ENCODE data around the gene LPIN1. TPM values are rescaled to one million over a fixed set of nuclear protein-coding genes. Genes with fewer than 3 reads are reported as not detected.

Gene LPIN1
- total RNA-seq = 94.9 TPM
- 10 to 100 TPM; 20.3 to 27.0 (median 24.4) TPM for polyA plus RNA-seq

DNA sequence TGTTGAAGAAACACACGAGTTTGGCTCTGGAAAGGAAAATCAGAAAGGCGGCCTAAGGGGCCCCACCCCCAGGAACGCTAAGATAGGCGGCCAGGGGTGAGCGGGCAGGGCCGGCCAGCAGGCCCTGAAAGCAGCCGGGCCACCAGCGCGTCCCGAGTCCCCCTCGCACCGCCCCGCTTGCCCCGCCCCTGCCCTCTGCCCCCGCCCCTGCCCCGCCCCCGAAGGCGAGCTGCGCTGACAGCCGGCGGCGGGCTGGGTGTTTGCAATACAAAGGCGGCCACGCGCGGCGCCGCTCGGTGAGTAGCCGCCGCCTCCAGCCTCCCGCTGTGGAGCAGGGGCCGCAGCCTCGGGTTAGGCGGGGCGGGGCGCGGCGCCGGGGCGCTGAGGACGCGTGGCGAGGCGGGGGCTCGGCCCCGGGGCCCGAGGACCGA is at the start of gene LPIN1:
Gene LPIN1 (plus strand): TSS at position 257 of the 431 bp plus-strand sequence. CDS start 18,910 bp downstream, outside the sequence.
- DNase-seq (peak; percentile 84 to 87 (median 87)), ATAC-seq (ENCODE audit: low read depth in 2 of 2) (peak; percentile 76 to 78)
- Histone ChIP-seq H3K9me3 (ENCODE audit: control insufficient read depth in 2 of 2, low read length in 2 of 2) (no peaks in the 10 kb centered on the region), H3K4me1 (ENCODE audit: control insufficient read depth, insufficient read depth, low read length, poor library complexity, severe bottlenecking) (peaks cover 81% of the 10 kb centered on the region), H3K27ac (ENCODE audit: insufficient read depth, low read length, poor library complexity, severe bottlenecking) (peak within 1 kb of the TSS; percentile 88), H3K27me3 (ENCODE audit: control insufficient read depth, insufficient read depth, low read length) (no peaks in the 10 kb centered on the region), H3K4me3 (ENCODE audit: low read depth, low read length) (peak within 1 kb of the TSS; percentile 97), H3K36me3 (ENCODE audit: control insufficient read depth, insufficient read depth, low read length) (no peaks in the 10 kb centered on the region)
- peaks cover 0 to 1% (median 0%) of the 10 kb centered on the region in 7 donors for H3K9me3 Mint-ChIP-seq
- H3K4me3 Mint-ChIP-seq = peak within 1 kb of the TSS; percentile 87 to 97 (median 92)
- peaks cover 13 to 78% (median 49%) of the 10 kb centered on the region in 4 donors for H3K4me1 Mint-ChIP-seq
- peak within 1 kb of the TSS; percentile 95 to 99 (median 96) for H3K27ac Mint-ChIP-seq
- no peaks in the 10 kb centered on the region for H3K36me3 Mint-ChIP-seq
- no peaks in the 10 kb centered on the region for H3K27me3 Mint-ChIP-seq

DNA sequence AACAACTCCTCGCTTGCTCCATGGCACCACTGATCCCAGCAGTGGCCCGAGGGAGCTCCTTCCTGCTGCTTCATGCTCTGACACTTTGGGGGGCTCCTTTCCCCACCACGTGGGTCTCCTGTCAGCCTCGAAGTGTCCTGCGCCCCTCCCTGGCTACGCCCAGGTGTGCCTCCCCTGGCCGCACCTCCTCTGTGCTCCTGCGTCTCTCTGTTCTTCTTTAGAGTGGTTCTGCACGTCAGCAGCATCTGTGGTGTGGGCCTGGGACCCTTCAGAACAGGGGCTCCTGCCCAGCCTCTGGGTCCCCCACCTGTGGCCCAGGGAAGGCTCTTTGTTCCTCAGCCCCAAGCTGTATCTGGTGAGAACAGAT is 49.7 kb upstream of the LPIN1 start:
- H3K4me3 ChIP-seq (ENCODE audit: low read depth, low read length) = no peak overlapping the region
- H3K9me3 ChIP-seq (ENCODE audit: control insufficient read depth in 2 of 2, low read length in 2 of 2) = no peaks in the 10 kb centered on the region
- Mint-ChIP-seq H3K27ac (no peak overlapping the region), H3K4me1 (peaks cover 0 to 6% (median 1%) of the 10 kb centered on the region in 4 donors), H3K9me3 (no peaks in the 10 kb centered on the region), H3K4me3 (no peak overlapping the region), H3K27me3 (peaks cover 13% of the 10 kb centered on the region), H3K36me3 (no peaks in the 10 kb centered on the region)
- no peaks in the 10 kb centered on the region for H3K27me3 ChIP-seq (ENCODE audit: control insufficient read depth, insufficient read depth, low read length)
- no peak for DNase-seq
- no peaks in the 10 kb centered on the region for H3K4me1 ChIP-seq (ENCODE audit: control insufficient read depth, insufficient read depth, low read length, poor library complexity, severe bottlenecking)
- no peaks in the 10 kb centered on the region for H3K36me3 ChIP-seq (ENCODE audit: control insufficient read depth, insufficient read depth, low read length)
- no peak for ATAC-seq (ENCODE audit: low read depth in 2 of 2)
- no peak overlapping the region for H3K27ac ChIP-seq (ENCODE audit: insufficient read depth, low read length, poor library complexity, severe bottlenecking)

DNA sequence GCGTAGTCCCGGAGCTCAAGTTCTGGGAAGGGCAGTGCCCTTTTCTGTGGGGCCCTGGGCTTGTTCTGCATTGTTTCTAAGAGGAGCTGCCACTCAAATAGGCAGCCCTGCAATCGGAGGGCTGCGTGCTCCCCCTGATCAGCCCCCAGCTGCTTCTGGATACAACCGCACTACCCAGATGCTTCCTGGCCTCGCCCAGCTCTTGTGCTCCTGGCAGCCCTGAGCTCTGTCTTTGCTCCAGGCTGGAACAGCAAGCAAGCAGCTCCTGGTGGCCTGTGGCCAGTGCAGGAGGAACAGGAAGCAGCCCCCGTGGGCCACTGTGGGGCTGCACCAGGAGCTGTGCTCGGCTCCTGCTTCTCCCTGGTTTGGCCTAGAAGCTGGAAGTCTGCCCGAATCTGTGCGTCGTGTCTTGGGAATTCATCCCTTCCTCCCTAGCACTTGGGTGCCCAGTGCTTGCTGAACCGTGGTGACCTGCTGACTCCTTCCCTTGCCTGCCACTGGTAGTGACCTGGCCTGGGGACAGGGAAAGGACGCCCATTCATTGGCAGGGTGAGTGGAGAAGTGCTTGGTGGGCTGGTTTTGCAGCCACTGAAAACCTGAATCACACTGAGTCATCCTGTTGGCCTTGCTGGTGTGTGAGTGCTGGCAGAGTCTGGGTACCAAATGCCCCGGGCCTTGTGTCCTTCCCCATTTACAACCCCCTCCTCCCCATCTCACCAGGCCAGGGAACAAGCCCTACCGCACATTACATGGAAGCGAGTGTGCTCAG is 49.1 kb upstream of the LPIN1 start:
- H3K4me1 ChIP-seq (ENCODE audit: control insufficient read depth, insufficient read depth, low read length, poor library complexity, severe bottlenecking) = no peaks in the 10 kb centered on the region

GRCh38 chr2:11698009-11698922 is 48.2 kb upstream of the LPIN1 start:
- Mint-ChIP-seq H3K27me3 (peaks cover 13% of the 10 kb centered on the region), H3K4me1 (peaks cover 0 to 6% (median 0%) of the 10 kb centered on the region in 4 donors), H3K36me3 (no peaks in the 10 kb centered on the region), H3K4me3 (no peak overlapping the region), H3K9me3 (no peaks in the 10 kb centered on the region), H3K27ac (peak overlapping the region in 1 of 3 donors; percentile 45)
- no peak overlapping the region for H3K4me3 ChIP-seq (ENCODE audit: low read depth, low read length)
- H3K27ac ChIP-seq (ENCODE audit: insufficient read depth, low read length, poor library complexity, severe bottlenecking) = no peak overlapping the region
- DNase-seq (no peak), ATAC-seq (ENCODE audit: low read depth in 2 of 2) (no peak)
- H3K27me3 ChIP-seq (ENCODE audit: control insufficient read depth, insufficient read depth, low read length) = no peaks in the 10 kb centered on the region
- no peaks in the 10 kb centered on the region for H3K4me1 ChIP-seq (ENCODE audit: control insufficient read depth, insufficient read depth, low read length, poor library complexity, severe bottlenecking)
- no peaks in the 10 kb centered on the region for H3K9me3 ChIP-seq (ENCODE audit: control insufficient read depth in 2 of 2, low read length in 2 of 2)
- H3K36me3 ChIP-seq (ENCODE audit: control insufficient read depth, insufficient read depth, low read length) = no peaks in the 10 kb centered on the region

More for the DNA sequence above, 49.1 kb upstream of the LPIN1 start:
- Histone ChIP-seq H3K4me3 (ENCODE audit: low read depth, low read length) (no peak overlapping the region), H3K36me3 (ENCODE audit: control insufficient read depth, insufficient read depth, low read length) (no peaks in the 10 kb centered on the region), H3K27me3 (ENCODE audit: control insufficient read depth, insufficient read depth, low read length) (no peaks in the 10 kb centered on the region), H3K9me3 (ENCODE audit: control insufficient read depth in 2 of 2, low read length in 2 of 2) (no peaks in the 10 kb centered on the region), H3K27ac (ENCODE audit: insufficient read depth, low read length, poor library complexity, severe bottlenecking) (no peak overlapping the region)
- ATAC-seq (ENCODE audit: low read depth in 2 of 2) (peak in 1 of 2 donors; percentile 13), DNase-seq (no peak)
- Mint-ChIP-seq H3K4me1 (peaks cover 0 to 6% (median 1%) of the 10 kb centered on the region in 4 donors), H3K4me3 (no peak overlapping the region), H3K36me3 (no peaks in the 10 kb centered on the region), H3K27me3 (peaks cover 13% of the 10 kb centered on the region), H3K27ac (no peak overlapping the region), H3K9me3 (no peaks in the 10 kb centered on the region)

DNA sequence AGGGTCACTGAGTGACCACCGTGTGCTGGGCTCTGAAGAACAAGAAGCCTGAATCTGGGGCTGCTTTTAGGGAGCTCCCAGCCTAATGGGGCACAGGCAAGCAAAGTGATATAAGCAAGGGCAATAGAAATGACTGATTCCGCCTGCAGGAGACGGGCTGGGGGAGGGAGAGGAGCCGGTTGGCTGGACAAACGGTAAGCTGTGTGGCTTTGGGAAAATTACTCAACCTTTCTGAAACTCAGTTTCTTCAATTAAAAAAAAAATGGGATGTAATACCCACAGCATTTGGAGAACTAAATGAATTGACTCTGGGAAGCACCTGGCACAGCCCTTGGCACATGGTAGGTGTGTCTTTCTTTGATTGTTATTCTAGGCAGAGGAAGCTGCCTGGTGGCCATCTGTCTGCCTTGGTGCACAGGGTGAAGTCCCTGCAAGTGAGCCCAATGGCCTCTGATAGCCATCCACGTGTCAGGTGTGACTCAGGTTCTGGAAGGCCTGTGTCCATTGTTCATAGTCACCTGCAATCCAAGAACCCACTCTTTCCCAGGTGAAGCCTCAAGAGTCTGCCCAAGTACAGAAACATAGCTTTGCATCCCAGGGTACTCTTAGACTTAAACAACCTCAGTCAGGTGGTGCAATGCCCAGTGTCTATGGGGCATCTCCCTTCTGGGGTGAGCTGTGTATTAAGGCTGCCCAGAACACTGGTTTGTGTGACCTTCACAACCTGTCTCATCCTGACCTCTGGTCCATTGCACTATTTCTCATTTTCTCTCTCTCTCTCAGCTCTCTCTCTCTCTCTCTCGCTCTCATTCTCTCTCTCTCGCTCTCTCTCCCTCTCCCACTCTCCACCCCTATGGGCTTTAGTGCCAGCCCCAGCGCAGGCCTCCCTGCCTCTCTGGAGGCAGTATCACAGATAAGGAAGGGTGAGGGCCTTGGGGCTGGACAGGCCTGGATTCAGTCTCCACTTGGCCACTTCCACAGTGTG is 46.5 kb upstream of the LPIN1 start:
- peaks cover 0 to 4% (median 0%) of the 10 kb centered on the region in 4 donors for H3K4me1 Mint-ChIP-seq
- H3K36me3 Mint-ChIP-seq = no peaks in the 10 kb centered on the region
- Histone ChIP-seq H3K36me3 (ENCODE audit: control insufficient read depth, insufficient read depth, low read length) (no peaks in the 10 kb centered on the region), H3K27me3 (ENCODE audit: control insufficient read depth, insufficient read depth, low read length) (no peaks in the 10 kb centered on the region), H3K27ac (ENCODE audit: insufficient read depth, low read length, poor library complexity, severe bottlenecking) (no peak overlapping the region), H3K4me1 (ENCODE audit: control insufficient read depth, insufficient read depth, low read length, poor library complexity, severe bottlenecking) (no peaks in the 10 kb centered on the region), H3K9me3 (ENCODE audit: control insufficient read depth in 2 of 2, low read length in 2 of 2) (no peaks in the 10 kb centered on the region), H3K4me3 (ENCODE audit: low read depth, low read length) (no peak overlapping the region)
- no peak overlapping the region for H3K27ac Mint-ChIP-seq
- peaks cover 13% of the 10 kb centered on the region for H3K27me3 Mint-ChIP-seq
- DNase-seq = no peak
- H3K4me3 Mint-ChIP-seq = no peak overlapping the region
- no peak for ATAC-seq (ENCODE audit: low read depth in 2 of 2)
- no peaks in the 10 kb centered on the region for H3K9me3 Mint-ChIP-seq

DNA sequence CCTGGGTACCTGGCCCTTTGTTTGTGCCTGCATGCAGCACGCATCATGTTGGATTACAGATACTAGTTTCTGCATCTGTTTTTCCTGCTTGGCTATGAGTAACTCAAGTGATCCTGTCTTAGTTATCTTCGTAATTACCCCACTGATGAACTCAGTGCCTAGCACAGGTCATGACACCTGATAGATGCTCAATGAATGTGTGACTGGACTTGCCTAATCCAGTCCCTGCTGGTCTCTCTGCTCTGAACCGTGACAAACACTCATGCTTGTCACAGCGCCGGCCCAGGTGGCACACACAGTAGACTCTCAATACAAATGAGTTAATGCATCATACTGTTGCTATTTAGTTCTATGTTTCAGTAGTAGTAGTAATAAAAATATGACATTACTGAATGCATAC is 45.2 kb upstream of the LPIN1 start:
- peaks cover 7% of the 10 kb centered on the region for H3K27me3 Mint-ChIP-seq
- no peak for ATAC-seq (ENCODE audit: low read depth in 2 of 2)
- H3K36me3 Mint-ChIP-seq = no peaks in the 10 kb centered on the region
- H3K4me1 ChIP-seq (ENCODE audit: control insufficient read depth, insufficient read depth, low read length, poor library complexity, severe bottlenecking) = no peaks in the 10 kb centered on the region
- no peaks in the 10 kb centered on the region for H3K36me3 ChIP-seq (ENCODE audit: control insufficient read depth, insufficient read depth, low read length)
- no peak overlapping the region for H3K4me3 Mint-ChIP-seq
- H3K27me3 ChIP-seq (ENCODE audit: control insufficient read depth, insufficient read depth, low read length) = no peaks in the 10 kb centered on the region
- no peaks in the 10 kb centered on the region for H3K4me1 Mint-ChIP-seq
- no peak overlapping the region for H3K27ac Mint-ChIP-seq
- DNase-seq = no peak
- H3K9me3 ChIP-seq (ENCODE audit: control insufficient read depth in 2 of 2, low read length in 2 of 2) = no peaks in the 10 kb centered on the region
- H3K9me3 Mint-ChIP-seq = peaks cover 0 to 2% (median 0%) of the 10 kb centered on the region in 7 donors
- no peak overlapping the region for H3K27ac ChIP-seq (ENCODE audit: insufficient read depth, low read length, poor library complexity, severe bottlenecking)
- H3K4me3 ChIP-seq (ENCODE audit: low read depth, low read length) = no peak overlapping the region

- peak; percentile 32 to 36 for ATAC-seq (ENCODE audit: low read depth in 2 of 2)
- DNase-seq = no peak
Observed at GRCh38 chr2:11701751-11702301, 44.6 kb upstream of the LPIN1 start.

More at GRCh38 chr2:11701751-11702301, 44.6 kb upstream of the LPIN1 start:
- Mint-ChIP-seq H3K4me1 (no peaks in the 10 kb centered on the region), H3K27ac (no peak overlapping the region), H3K9me3 (peaks cover 0 to 2% (median 0%) of the 10 kb centered on the region in 7 donors), H3K27me3 (peaks cover 7% of the 10 kb centered on the region), H3K4me3 (no peak overlapping the region), H3K36me3 (no peaks in the 10 kb centered on the region)
- Histone ChIP-seq H3K27ac (ENCODE audit: insufficient read depth, low read length, poor library complexity, severe bottlenecking) (no peak overlapping the region), H3K9me3 (ENCODE audit: control insufficient read depth in 2 of 2, low read length in 2 of 2) (no peaks in the 10 kb centered on the region), H3K36me3 (ENCODE audit: control insufficient read depth, insufficient read depth, low read length) (no peaks in the 10 kb centered on the region), H3K4me1 (ENCODE audit: control insufficient read depth, insufficient read depth, low read length, poor library complexity, severe bottlenecking) (no peaks in the 10 kb centered on the region), H3K4me3 (ENCODE audit: low read depth, low read length) (no peak overlapping the region), H3K27me3 (ENCODE audit: control insufficient read depth, insufficient read depth, low read length) (no peaks in the 10 kb centered on the region)
